Measurements from ENCODE around the gene KDM7A.

DNA sequence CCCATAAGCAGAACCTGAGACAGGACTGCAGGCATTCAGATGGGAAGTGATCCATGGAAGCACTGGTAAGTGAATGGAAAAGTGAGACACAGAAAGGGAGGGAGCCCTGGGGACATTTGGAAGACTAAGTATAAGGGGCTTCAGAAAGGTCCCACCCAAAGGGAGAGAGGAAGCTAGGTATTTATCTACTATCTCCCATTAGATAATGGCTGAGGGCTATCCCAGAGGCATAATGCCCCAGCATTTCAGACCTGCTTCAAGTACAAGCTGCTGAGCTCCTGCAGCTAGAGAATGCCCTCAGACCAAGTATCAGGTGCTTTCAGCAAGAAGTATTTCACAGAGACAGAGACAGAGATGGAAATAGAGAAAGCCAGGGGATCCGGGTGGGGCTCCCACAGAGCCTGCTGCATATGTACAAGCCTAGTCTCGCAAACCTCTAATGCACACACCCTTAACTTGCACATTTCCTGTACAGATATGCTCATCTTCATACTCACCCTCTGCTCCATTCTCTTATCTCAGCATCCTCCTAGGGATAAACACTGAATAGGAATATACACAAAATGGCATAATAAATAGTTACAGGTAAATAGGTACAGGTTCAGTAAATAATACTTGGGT is 20.2 kb downstream of the KDM7A start:
- TF ChIP-seq, protein P1, sequence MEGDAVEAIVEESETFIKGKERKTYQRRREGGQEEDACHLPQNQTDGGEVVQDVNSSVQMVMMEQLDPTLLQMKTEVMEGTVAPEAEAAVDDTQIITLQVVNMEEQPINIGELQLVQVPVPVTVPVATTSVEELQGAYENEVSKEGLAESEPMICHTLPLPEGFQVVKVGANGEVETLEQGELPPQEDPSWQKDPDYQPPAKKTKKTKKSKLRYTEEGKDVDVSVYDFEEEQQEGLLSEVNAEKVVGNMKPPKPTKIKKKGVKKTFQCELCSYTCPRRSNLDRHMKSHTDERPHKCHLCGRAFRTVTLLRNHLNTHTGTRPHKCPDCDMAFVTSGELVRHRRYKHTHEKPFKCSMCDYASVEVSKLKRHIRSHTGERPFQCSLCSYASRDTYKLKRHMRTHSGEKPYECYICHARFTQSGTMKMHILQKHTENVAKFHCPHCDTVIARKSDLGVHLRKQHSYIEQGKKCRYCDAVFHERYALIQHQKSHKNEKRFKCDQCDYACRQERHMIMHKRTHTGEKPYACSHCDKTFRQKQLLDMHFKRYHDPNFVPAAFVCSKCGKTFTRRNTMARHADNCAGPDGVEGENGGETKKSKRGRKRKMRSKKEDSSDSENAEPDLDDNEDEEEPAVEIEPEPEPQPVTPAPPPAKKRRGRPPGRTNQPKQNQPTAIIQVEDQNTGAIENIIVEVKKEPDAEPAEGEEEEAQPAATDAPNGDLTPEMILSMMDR (IDR thresholded peaks at IDR 0.05; ENCODE audit: poor library complexity, severe bottlenecking): no peak
- TF ChIP-seq POLR2AphosphoS5 (IDR thresholded peaks at IDR 0.05): no peak
- no peak for TF ChIP-seq RAD21 (conservative IDR thresholded peaks at IDR 0.05)

Measured in neural cell (in vitro differentiated cells).